ENCODE measurements around the gene RHOT1.

RHOT1 gene

DNA sequence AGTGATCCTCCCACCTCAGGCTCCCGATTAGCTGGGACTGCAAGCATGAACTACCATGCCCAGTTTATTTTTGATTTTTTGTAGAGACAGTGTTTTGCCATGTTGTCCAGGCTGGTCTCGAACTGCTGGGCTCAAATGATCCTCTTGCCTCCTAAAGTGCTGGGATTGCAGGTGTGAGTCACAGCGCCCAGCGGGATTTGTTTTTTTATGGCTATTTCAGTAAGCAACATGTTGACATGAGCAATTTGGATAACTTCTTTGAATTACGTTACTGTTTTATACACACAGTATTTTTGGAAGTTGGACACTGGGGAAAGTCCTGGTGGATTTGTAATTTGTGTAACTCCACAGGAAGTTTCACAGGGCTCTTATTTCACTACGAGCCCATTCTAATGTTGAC, 18.5 kb upstream of the RHOT1 start:
- in situ Hi-C loops (cut with HindIII; ENCODE audit: low sequenced_read_pairs): no loop called here

GRCh38 chr17:32124985-32125847, 17.1 kb upstream of the RHOT1 start:
- in situ Hi-C loops (cut with HindIII; ENCODE audit: low sequenced_read_pairs): loop anchor here (25.0 kb wide), 1 partner anchor 113 kb away; the partner anchor contains the start of gene LRRC37B

- in situ Hi-C loops (cut with HindIII; ENCODE audit: low sequenced_read_pairs): loop anchor here (25.0 kb wide), 1 partner anchor 114 kb away; the partner anchor contains the start of gene LRRC37B
These were observed 16.5 kb upstream of the RHOT1 start for GRCh38 chr17:32125848-32126153.

GRCh38 chr17:32126325-32126724, 16.0 kb upstream of the RHOT1 start:
- in situ Hi-C loops (cut with HindIII; ENCODE audit: low sequenced_read_pairs): loop anchor here (25.0 kb wide), 1 partner anchor 114 kb away; the partner anchor contains the start of gene LRRC37B

DNA sequence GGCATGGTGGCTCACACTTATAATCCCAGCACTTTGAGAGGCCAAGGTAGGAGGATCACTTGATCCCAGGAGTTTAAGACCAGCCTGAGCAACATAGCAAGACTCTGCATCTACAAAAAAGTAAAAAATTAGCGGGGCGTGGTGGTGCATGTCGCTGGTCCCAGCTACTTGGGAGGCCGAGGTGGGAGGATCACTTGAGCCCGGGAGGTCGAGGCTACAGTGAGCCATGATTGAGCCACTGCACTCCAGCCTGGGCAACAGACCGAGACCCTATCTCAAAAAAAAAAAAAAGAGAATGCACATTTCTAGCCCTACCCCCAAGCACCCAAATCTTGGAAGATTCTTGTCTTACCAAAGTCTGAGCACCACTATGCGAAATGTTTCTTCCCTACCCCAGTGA, 15.6 kb upstream of the RHOT1 start:
- in situ Hi-C loops (cut with HindIII; ENCODE audit: low sequenced_read_pairs): loop anchor here (25.0 kb wide), 1 partner anchor 114 kb away; the partner anchor contains the start of gene LRRC37B

DNA sequence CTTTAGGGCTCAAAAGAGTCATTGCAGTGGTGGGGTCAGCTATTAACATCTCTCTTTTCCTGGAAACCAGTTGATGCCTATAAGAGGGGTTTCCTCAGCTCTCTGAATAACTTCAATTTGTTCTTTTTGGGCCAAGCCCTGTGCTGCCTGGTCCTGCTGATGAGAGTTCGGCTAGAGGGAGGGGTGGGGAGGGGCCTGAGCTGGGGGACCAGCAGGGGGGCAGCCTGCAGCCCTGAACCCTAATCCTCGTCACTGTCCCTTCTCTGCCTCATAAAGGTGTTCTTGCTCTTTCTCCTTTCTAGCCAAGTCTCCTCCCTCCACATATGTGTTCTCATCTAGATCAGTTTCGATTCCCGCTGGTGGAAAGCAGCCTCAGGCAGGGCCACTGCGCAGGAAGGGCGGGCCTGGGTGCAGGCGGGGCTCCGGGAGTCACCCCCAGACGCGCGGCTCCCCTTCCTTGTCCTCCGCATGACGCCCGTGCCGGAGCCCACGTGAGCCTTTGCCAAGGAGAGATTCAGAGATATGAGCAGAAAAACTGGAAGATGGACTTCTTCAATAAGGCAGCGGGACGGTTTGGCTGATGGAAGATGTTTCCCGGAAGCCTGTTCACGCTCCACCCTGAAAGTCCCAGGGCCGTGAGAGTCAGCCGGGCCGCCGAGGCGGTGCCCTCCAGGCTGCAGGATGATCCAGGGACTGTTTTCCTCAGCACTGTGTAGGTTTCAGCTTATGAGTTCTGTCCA, 15.0 kb upstream of the RHOT1 start:
- in situ Hi-C loops (cut with HindIII; ENCODE audit: low sequenced_read_pairs): loop anchor here (25.0 kb wide), 1 partner anchor 115 kb away; the partner anchor contains the start of gene LRRC37B

- in situ Hi-C loops (cut with HindIII; ENCODE audit: low sequenced_read_pairs): loop anchor here (25.0 kb wide), 1 partner anchor 116 kb away; the partner anchor contains the start of gene LRRC37B
These were observed 13.8 kb upstream of the RHOT1 start for GRCh38 chr17:32128470-32128869.

- in situ Hi-C loops (cut with HindIII; ENCODE audit: low sequenced_read_pairs): loop anchor here (25.0 kb wide), 1 partner anchor 123 kb away; the partner anchor contains the start of gene LRRC37B
These were observed 6.7 kb upstream of the RHOT1 start for GRCh38 chr17:32135497-32136117.

DNA sequence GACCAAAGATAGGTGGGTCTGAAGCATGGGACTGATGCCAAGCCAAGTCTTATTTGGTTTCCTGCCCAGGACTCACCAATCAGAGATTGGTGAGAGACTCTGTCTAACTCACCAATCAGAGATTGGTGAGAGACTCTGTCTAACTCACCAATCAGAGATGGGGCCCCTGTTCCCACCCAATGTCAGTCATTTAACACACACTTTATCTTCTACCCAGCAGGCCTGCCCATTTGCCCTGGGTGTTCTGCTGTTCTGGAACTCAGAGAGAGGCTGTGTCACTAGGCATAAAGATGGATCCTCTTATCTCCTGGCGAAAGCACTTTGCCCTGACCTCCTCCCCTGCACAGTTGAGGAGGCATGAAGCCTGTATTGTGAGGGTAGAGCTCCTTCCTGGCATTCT, 5.4 kb upstream of the RHOT1 start:
- in situ Hi-C loops (cut with HindIII; ENCODE audit: low sequenced_read_pairs): loop anchor here (25.0 kb wide), 1 partner anchor 125 kb away; the partner anchor contains the start of gene LRRC37B

GRCh38 chr17:32139504-32139903, 2.8 kb upstream of the RHOT1 start:
- in situ Hi-C loops (cut with HindIII; ENCODE audit: low sequenced_read_pairs): loop anchor here (25.0 kb wide), 1 partner anchor 127 kb away; the partner anchor contains the start of gene LRRC37B

GRCh38 chr17:32141258-32141657, 1.0 kb upstream of the RHOT1 start:
- in situ Hi-C loops (cut with HindIII; ENCODE audit: low sequenced_read_pairs): loop anchor here (5.0 to 25.0 kb wide), 2 partner anchors 51 to 129 kb away; partner anchors contain the start of gene LRRC37B

DNA sequence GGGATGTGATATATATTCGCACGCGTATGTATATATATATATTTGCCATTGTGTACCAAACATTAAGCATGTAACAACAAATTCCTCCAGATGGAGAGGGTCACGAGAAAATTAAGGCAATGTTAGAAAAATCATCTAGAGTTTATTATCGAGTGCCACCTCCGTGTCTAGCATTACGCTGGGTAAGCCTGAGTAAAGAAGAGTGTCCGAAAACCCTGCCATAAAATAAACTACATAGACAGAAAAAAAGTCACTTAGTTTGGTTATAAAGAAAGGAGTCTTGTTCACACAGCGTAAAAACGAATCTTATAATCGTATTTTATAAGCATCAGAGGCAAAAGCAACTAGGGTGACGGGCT, 644 bp upstream of the RHOT1 start:
- in situ Hi-C loops (cut with HindIII; ENCODE audit: low sequenced_read_pairs): loop anchor here (5.0 to 25.0 kb wide), 2 partner anchors 51 to 129 kb away; partner anchors contain the start of gene LRRC37B

GRCh38 chr17:32142857-32143526, 690 bp downstream of the RHOT1 start:
- in situ Hi-C loops (cut with HindIII; ENCODE audit: low sequenced_read_pairs): loop anchor here (5.0 to 25.0 kb wide), 2 partner anchors 49 to 131 kb away; partner anchors contain the start of gene LRRC37B

DNA sequence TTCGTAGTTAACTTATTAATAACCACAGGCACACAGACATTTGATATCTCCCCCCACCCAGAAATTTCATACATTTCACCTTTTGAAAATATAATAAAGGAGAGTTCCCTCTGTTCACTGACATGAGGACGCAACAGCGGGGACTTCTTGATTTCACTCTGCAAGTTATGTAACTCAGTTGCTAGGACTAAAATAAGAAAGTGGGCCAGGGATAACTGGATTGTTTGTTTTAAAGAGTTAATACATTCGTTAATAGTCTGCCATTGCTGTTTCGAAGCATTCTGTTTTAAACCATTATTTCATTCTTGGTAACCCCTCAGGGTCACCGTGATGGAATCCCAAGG, 1.2 kb downstream of the RHOT1 start:
- in situ Hi-C loops (cut with HindIII; ENCODE audit: low sequenced_read_pairs): loop anchor here (5.0 to 25.0 kb wide), 2 partner anchors 49 to 131 kb away; partner anchors contain the start of gene LRRC37B

- in situ Hi-C loops (cut with HindIII; ENCODE audit: low sequenced_read_pairs): loop anchor here (5.0 to 25.0 kb wide), 2 partner anchors 48 to 132 kb away; partner anchors contain the start of gene LRRC37B
These were observed 2.1 kb downstream of the RHOT1 start for GRCh38 chr17:32144442-32144841.

GRCh38 chr17:32148351-32148750, 6.0 kb downstream of the RHOT1 start:
- in situ Hi-C loops (cut with HindIII; ENCODE audit: low sequenced_read_pairs): loop anchor here (25.0 kb wide), 1 partner anchor 136 kb away; the partner anchor contains the start of gene LRRC37B

DNA sequence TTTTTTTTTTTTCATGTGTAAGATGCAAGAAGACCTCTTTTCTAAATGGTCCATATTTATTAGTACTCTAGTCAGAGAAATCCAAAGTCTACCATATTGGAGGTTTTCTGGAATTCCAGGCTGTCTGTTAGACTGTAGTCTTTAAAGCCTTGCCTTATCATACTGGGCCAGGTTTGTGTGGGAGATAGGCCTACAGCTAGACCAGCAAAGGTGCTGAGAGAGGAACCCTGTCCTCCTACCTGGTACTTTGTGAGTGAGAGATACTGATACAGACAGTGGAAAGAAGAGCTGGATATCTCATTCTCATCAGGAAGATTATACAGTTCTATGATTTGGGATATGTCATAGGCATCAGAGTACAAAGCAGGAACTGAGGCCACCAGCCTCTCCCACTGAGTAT, 8.1 kb downstream of the RHOT1 start:
- in situ Hi-C loops (cut with HindIII; ENCODE audit: low sequenced_read_pairs): no loop called here

DNA sequence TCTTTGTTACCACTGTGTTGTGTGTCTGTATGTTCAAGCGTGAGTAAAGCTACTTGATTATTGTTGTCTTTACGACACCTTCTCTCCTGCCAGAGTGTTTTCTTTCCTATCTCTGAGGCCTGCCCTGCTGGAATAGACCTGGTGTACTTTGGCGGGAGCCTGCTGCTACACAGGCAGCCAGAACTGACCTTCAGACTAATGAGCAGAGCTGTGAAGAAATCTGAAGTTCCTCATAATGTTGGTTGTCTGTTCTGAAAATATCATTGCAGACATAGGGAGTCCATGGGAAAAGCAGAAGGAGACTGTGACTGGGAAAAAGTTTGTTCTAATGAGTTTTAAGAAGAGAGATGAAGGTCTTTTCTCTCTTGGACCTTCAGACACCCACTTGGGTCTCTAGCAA, 9.8 kb downstream of the RHOT1 start:
- in situ Hi-C loops (cut with HindIII; ENCODE audit: low sequenced_read_pairs): no loop called here

DNA sequence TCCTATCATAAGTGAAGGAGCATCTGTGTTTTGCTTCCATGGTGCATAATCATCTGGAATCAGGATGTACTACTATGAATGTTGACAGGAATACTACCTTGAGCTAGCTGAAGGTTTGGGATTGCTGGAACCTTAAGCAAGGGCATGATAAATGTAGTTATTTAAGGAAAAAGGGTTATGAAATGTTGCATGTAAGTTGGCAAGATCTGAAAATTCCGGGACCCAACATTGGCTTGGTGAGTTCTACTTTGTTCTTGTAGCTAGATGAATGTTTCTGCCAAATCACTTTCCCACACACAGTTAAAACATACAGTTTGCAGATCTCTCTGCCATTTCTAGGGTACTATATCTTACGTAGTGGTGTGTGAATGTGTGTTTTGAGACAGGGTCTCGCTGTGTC, 13.6 kb downstream of the RHOT1 start:
- in situ Hi-C loops (cut with HindIII; ENCODE audit: low sequenced_read_pairs): no loop called here

GRCh38 chr17:32156656-32157055, 14.4 kb downstream of the RHOT1 start:
- in situ Hi-C loops (cut with HindIII; ENCODE audit: low sequenced_read_pairs): no loop called here

All from endothelial cell of hepatic sinusoid (primary cell).